ENCODE data around the gene GLCCI1.
A peak's percentile ranks its signal among the peaks of the same experiment; 100 is the strongest.
"Not testable (repeated sequence)": the region's sequence is repeated elsewhere in the genome, so short reads cannot be mapped to it uniquely, and the experiment has no call there.

GLCCI1 gene

GRCh38 chr7:8035647-8036518 is 67.3 kb downstream of the GLCCI1 start:
- H3K9me3 ChIP-seq (ENCODE audit: severe bottlenecking): no peaks in the 10 kb centered on the region
- H3K36me3 ChIP-seq: peaks cover 24% of the 10 kb centered on the region
- no peak overlapping the region for H3K4me3 ChIP-seq (ENCODE audit: low read depth, low read length)
- H3K27me3 ChIP-seq (ENCODE audit: insufficient read depth, low read depth, severe bottlenecking): no peaks in the 10 kb centered on the region
- peak overlapping the region; percentile 22; the same call in 1 of the 2 replicates for H3K27ac ChIP-seq
- TF ChIP-seq CTCF (IDR thresholded peaks at IDR 0.05; ENCODE audit: low read depth, low read length): peak; percentile 65
- DNase-seq: peak; percentile 12

- Histone ChIP-seq H3K9me3 (ENCODE audit: severe bottlenecking) (no peaks in the 10 kb centered on the region), H3K36me3 (peaks cover 24% of the 10 kb centered on the region), H3K27ac (no peak overlapping the region), H3K27me3 (ENCODE audit: insufficient read depth, low read depth, severe bottlenecking) (no peaks in the 10 kb centered on the region), H3K4me3 (ENCODE audit: low read depth, low read length) (no peak overlapping the region)
- TF ChIP-seq CTCF (IDR thresholded peaks at IDR 0.05; ENCODE audit: low read depth, low read length): no peak
- DNase-seq: no peak
Observed at GRCh38 chr7:8037151-8037550, 68.6 kb downstream of the GLCCI1 start.

- H3K4me3 ChIP-seq (ENCODE audit: low read depth, low read length): no peak overlapping the region
- DNase-seq: no peak
- no peak overlapping the region for H3K27ac ChIP-seq
- no peak for TF ChIP-seq CTCF (IDR thresholded peaks at IDR 0.05; ENCODE audit: low read depth, low read length)
- peaks cover 32% of the 10 kb centered on the region for H3K36me3 ChIP-seq
- no peaks in the 10 kb centered on the region for H3K9me3 ChIP-seq (ENCODE audit: severe bottlenecking)
- H3K27me3 ChIP-seq (ENCODE audit: insufficient read depth, low read depth, severe bottlenecking): no peaks in the 10 kb centered on the region
Observed at GRCh38 chr7:8040768-8041369, 72.3 kb downstream of the GLCCI1 start.

GRCh38 chr7:8042796-8043535 is 74.4 kb downstream of the GLCCI1 start:
- Histone ChIP-seq H3K4me3 (ENCODE audit: low read depth, low read length) (no peak overlapping the region), H3K27ac (no peak overlapping the region), H3K27me3 (ENCODE audit: insufficient read depth, low read depth, severe bottlenecking) (no peaks in the 10 kb centered on the region), H3K36me3 (peaks cover 21% of the 10 kb centered on the region; the same call in 1 of the 2 replicates), H3K9me3 (ENCODE audit: severe bottlenecking) (no peaks in the 10 kb centered on the region)
- no peak for DNase-seq
- no peak for TF ChIP-seq CTCF (IDR thresholded peaks at IDR 0.05; ENCODE audit: low read depth, low read length)

GRCh38 chr7:8044761-8045430 is 76.3 kb downstream of the GLCCI1 start:
- H3K27ac ChIP-seq: no peak overlapping the region
- H3K36me3 ChIP-seq: peaks cover 16% of the 10 kb centered on the region
- no peaks in the 10 kb centered on the region for H3K27me3 ChIP-seq (ENCODE audit: insufficient read depth, low read depth, severe bottlenecking)
- TF ChIP-seq CTCF (IDR thresholded peaks at IDR 0.05; ENCODE audit: low read depth, low read length): no peak
- H3K4me3 ChIP-seq (ENCODE audit: low read depth, low read length): no peak overlapping the region
- H3K9me3 ChIP-seq (ENCODE audit: severe bottlenecking): no peaks in the 10 kb centered on the region
- no peak for DNase-seq

GRCh38 chr7:8048067-8048466 is 79.5 kb downstream of the GLCCI1 start:
- not testable (repeated sequence) for H3K27ac ChIP-seq; H3K4me3 ChIP-seq (ENCODE audit: low read depth, low read length); H3K9me3 ChIP-seq (ENCODE audit: severe bottlenecking); H3K27me3 ChIP-seq (ENCODE audit: insufficient read depth, low read depth, severe bottlenecking); DNase-seq
- peaks cover 11% of the 10 kb centered on the region for H3K36me3 ChIP-seq
